ENCODE data around the gene BSND.

Gene BSND

DNA sequence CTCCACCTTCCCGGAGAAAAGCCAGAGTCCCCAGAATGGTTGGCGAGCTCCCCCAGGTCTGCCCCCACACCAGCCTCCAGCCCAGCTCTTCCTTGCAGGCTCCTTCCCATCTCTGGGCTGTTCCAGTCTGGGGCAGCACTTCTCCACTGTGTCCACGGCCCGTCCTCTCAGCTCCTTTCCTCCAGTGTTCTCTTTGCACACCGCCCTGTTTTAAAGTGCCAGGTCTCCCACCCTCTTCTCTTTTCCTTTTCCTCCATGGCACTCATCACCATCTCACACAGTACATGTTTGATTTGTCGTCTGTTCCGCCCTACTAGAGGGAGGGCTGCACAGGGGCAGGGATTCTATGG is 34.5 kb downstream of the BSND start:
- POLR2A ChIA-PET, result no interaction called here
- H3K9me3 ChIP-seq (ENCODE audit: control insufficient read depth, insufficient read depth, low read depth, low read length), result no peaks in the 10 kb centered on the region
- CTCF ChIA-PET, result interaction anchor here (0.6 to 2.8 kb wide), 2 partner anchors 11 to 51 kb away, joined by 4 to 9 read pairs; no protein-coding TSS in a partner anchor

DNA sequence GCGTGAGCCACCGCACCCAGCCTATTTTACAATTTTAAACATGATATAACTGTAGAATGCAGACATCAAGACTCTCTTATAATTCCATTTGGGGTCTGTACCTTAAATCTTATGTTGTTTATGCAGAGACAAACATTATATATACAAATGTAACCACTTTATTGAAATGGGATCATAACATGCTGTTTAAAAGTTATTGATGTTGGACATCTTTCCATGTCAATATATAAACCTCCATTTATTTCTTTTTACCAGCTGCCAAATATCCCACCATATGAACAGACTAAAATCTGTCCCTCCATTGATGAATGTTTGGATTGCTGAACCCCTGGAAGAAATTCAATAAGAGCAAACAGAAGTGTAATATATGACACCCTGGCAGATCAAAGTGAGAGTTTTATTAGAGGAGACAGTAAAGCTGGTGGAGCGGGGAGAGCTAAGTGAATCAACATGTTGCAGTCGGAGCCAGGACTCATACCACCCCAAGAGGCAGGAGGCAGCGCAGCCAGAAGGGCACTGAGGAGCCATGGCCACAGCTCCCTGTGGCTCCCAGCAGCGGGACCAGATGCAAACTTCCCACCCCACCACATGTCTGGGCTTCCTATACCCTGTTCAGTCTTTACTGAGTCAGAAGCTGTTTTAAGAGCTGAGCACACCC is 35.9 kb downstream of the BSND start:
- H3K9me3 ChIP-seq (ENCODE audit: control insufficient read depth, insufficient read depth, low read depth, low read length), result no peaks in the 10 kb centered on the region
- CTCF ChIA-PET, result interaction anchor here (1.0 to 2.0 kb wide), 3 partner anchors 13 to 90 kb away, joined by 4 to 9 read pairs (median 5); no protein-coding TSS in a partner anchor
- no peak overlapping the region for H3K4me3 ChIP-seq (ENCODE audit: low read depth, low read length)
- POLR2A ChIA-PET, result no interaction called here
- no peak overlapping the region for H3K27ac ChIP-seq (ENCODE audit: extremely low read depth, low read depth, low read length)
- H3K36me3 ChIP-seq (ENCODE audit: control insufficient read depth in 2 of 2, insufficient read depth in 1 of 2, low read length in 2 of 2), result no peaks in the 10 kb centered on the region
- no peaks in the 10 kb centered on the region for H3K4me1 ChIP-seq (ENCODE audit: control insufficient read depth, insufficient read depth, low read length)
- no peak for TF ChIP-seq ZNF350 (tag by site-specific recombination; IDR thresholded peaks at IDR 0.05)
- TF ChIP-seq, protein P1, sequence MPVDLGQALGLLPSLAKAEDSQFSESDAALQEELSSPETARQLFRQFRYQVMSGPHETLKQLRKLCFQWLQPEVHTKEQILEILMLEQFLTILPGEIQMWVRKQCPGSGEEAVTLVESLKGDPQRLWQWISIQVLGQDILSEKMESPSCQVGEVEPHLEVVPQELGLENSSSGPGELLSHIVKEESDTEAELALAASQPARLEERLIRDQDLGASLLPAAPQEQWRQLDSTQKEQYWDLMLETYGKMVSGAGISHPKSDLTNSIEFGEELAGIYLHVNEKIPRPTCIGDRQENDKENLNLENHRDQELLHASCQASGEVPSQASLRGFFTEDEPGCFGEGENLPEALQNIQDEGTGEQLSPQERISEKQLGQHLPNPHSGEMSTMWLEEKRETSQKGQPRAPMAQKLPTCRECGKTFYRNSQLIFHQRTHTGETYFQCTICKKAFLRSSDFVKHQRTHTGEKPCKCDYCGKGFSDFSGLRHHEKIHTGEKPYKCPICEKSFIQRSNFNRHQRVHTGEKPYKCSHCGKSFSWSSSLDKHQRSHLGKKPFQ (tag by site-specific recombination; IDR thresholded peaks at IDR 0.05), result no peak
- no peak for TF ChIP-seq ZSCAN23 (tag by site-specific recombination; IDR thresholded peaks at IDR 0.05)
- no peak for TF ChIP-seq ZNF624 (tag by site-specific recombination; IDR thresholded peaks at IDR 0.05)
- TF ChIP-seq KLF8 (tag by site-specific recombination; IDR thresholded peaks at IDR 0.05), result no peak
- 0 out of 2 replicates have a peak, but pooled peaks have one; percentile 21 for TF ChIP-seq SCRT2 (tag by site-specific recombination; IDR thresholded peaks at IDR 0.05)

More for the DNA sequence above, 34.5 kb downstream of the BSND start:
- no peaks in the 10 kb centered on the region for H3K4me1 ChIP-seq (ENCODE audit: control insufficient read depth, insufficient read depth, low read length)
- TF ChIP-seq, protein P2, sequence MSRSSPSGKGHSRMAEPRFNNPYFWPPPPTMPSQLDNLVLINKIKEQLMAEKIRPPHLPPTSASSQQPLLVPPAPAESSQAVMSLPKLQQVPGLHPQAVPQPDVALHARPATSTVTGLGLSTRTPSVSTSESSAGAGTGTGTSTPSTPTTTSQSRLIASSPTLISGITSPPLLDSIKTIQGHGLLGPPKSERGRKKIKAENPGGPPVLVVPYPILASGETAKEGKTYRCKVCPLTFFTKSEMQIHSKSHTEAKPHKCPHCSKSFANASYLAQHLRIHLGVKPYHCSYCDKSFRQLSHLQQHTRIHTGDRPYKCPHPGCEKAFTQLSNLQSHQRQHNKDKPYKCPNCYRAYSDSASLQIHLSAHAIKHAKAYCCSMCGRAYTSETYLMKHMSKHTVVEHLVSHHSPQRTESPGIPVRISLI (tag by site-specific recombination; IDR thresholded peaks at IDR 0.05), result no peak
- peak; percentile 44; the same call in 1 of the 2 replicates for TF ChIP-seq ZNF341 (tag by site-specific recombination; IDR thresholded peaks at IDR 0.05; ENCODE audit: low read depth)
- no peak overlapping the region for H3K27ac ChIP-seq (ENCODE audit: extremely low read depth, low read depth, low read length)
- no peaks in the 10 kb centered on the region for H3K36me3 ChIP-seq (ENCODE audit: control insufficient read depth in 2 of 2, insufficient read depth in 1 of 2, low read length in 2 of 2)
- no peak overlapping the region for H3K4me3 ChIP-seq (ENCODE audit: low read depth, low read length)

DNA sequence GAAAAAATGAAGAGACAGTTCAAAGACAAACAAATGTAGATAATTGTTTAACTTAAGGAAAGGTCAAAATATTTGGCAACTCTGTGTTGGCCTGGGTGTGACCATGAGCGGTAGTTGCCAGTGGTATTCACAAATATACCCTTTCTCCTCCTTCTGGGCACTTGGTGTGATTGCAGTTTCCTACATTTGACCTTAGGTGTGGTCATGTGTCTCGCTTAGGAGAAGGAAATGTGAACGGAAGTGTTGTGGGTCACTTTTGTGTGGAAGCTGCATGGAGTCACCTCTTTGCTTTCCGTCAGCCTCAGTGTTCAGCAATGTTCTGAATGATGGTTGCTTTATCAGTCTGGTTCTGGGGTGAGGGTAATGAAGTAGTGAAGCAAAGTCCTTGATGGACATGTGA is 37.2 kb downstream of the BSND start:
- H3K4me3 ChIP-seq (ENCODE audit: low read depth, low read length), result no peak overlapping the region
- no peak overlapping the region for H3K27ac ChIP-seq (ENCODE audit: extremely low read depth, low read depth, low read length)
- CTCF ChIA-PET, result interaction anchor here (0.5 to 2.0 kb wide), 6 partner anchors 14 to 224 kb away, joined by 3 to 9 read pairs (median 4); no protein-coding TSS in a partner anchor
- H3K9me3 ChIP-seq (ENCODE audit: control insufficient read depth, insufficient read depth, low read depth, low read length), result no peaks in the 10 kb centered on the region
- POLR2A ChIA-PET, result no interaction called here
- no peaks in the 10 kb centered on the region for H3K4me1 ChIP-seq (ENCODE audit: control insufficient read depth, insufficient read depth, low read length)
- TF ChIP-seq ZNF501 (tag by site-specific recombination; IDR thresholded peaks at IDR 0.05) (no peak), YY1 (tag by site-specific recombination; IDR thresholded peaks at IDR 0.05) (no peak), ZNF670 (tag by site-specific recombination; IDR thresholded peaks at IDR 0.05; ENCODE audit: low read depth) (no peak), ZNF830 (tag by site-specific recombination; IDR thresholded peaks at IDR 0.05; ENCODE audit: low read depth) (no peak), GFI1B (tag by site-specific recombination; IDR thresholded peaks at IDR 0.05) (no peak), ZNF175 (tag by site-specific recombination; IDR thresholded peaks at IDR 0.05) (no peak), HOXA7 (CRISPR knock-in tag; IDR thresholded peaks at IDR 0.05; ENCODE audit: borderline replicate concordance) (no peak), ZNF354C (tag by site-specific recombination; IDR thresholded peaks at IDR 0.05; ENCODE audit: borderline replicate concordance, low read depth) (no peak), OVOL3 (tag by site-specific recombination; IDR thresholded peaks at IDR 0.05) (no peak), ZNF433 (tag by site-specific recombination; IDR thresholded peaks at IDR 0.05; ENCODE audit: low read depth) (no peak), ZFP69B (tag by site-specific recombination; IDR thresholded peaks at IDR 0.05) (no peak)
- TF ChIP-seq, protein P3, sequence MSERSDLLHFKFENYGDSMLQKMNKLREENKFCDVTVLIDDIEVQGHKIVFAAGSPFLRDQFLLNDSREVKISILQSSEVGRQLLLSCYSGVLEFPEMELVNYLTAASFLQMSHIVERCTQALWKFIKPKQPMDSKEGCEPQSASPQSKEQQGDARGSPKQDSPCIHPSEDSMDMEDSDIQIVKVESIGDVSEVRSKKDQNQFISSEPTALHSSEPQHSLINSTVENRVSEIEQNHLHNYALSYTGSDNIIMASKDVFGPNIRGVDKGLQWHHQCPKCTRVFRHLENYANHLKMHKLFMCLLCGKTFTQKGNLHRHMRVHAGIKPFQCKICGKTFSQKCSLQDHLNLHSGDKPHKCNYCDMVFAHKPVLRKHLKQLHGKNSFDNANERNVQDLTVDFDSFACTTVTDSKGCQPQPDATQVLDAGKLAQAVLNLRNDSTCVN (tag by site-specific recombination; optimal IDR thresholded peaks at IDR 0.05), result no peak
- TF ChIP-seq, protein P4, sequence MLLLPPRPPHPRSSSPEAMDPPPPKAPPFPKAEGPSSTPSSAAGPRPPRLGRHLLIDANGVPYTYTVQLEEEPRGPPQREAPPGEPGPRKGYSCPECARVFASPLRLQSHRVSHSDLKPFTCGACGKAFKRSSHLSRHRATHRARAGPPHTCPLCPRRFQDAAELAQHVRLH (tag by site-specific recombination; IDR thresholded peaks at IDR 0.05), result no peak
- H3K36me3 ChIP-seq (ENCODE audit: control insufficient read depth in 2 of 2, insufficient read depth in 1 of 2, low read length in 2 of 2), result no peaks in the 10 kb centered on the region

Measured in HEK293 (cell line).